Nephron progenitor cell (in vitro differentiated cells): ENCODE data around the gene TSSK2.

Source experiments
- DNase-seq: peaks from one replicate; pipeline ENCODE4 v3.0.0; 2021
- H3K27ac Mint-ChIP-seq: 2 replicates; pipeline ENCODE4 v1.8.0; 2021; ENCODE audit warnings: mild to moderate bottlenecking, moderate library complexity, mixed read lengths
- H3K27me3 Mint-ChIP-seq: 2 replicates; pipeline ENCODE4 v1.8.0; 2021; ENCODE audit warnings: mild to moderate bottlenecking, low read depth, mixed read lengths; ENCODE audit not compliant: poor library complexity
- H3K36me3 Mint-ChIP-seq: 2 replicates; pipeline ENCODE4 v1.8.0; 2021; ENCODE audit warnings: low read depth, mixed read lengths
- H3K4me1 Mint-ChIP-seq: 2 replicates; pipeline ENCODE4 v1.8.0; 2021; ENCODE audit warnings: mixed read lengths
- H3K4me3 Mint-ChIP-seq: 2 replicates; pipeline ENCODE4 v1.8.0; 2021; ENCODE audit warnings: mild to moderate bottlenecking, moderate library complexity, mixed read lengths
- H3K9me3 Mint-ChIP-seq: 2 replicates; pipeline ENCODE4 v1.8.0; 2021; ENCODE audit warnings: mild to moderate bottlenecking, moderate library complexity, mixed read lengths
- TF ChIP-seq, protein P1 (sequence below): fragments of 200-600 bp; sonication (generic); IDR thresholded peaks from 2 replicates; pipeline ENCODE4 v1.5.0; 2021; ENCODE audit warnings: antibody characterized with exemption

TSSK2 gene

DNA sequence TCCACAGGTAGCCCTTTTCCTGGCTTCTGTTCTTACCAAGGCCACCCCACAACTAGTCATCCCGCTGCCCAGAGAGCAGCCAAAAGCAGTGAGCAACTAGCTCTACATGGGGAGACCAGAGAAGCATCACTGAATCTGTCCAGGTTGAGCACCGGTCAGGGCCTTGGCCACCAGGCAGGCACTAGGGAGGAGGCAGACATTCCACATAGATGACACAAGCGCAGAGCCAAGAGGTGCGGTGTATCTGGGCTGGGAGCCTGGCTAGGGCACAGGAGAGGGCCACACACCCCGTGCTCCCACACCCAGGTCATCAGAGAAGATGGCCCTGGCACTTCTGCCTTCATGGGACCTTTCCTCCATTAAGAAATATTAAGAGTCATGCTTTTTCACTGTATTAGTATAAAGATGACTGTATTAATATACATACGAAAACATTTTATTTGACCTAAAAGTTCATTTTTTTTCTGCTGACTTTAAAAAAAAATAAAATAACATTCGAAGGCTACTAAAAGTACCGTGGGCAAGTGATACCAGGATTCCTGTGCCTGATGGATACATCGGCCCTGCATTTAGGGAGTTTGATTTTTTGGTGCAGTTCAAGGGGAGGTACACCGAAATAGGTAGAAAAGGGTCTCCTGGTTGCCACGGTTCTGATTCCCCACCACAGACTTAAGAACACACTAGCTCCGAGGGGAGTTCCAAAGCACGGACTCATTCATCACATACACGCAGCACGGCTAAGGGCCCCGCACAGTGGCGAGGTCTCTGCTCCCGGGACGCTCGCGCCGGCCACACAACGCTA, 10.1 kb upstream of the TSSK2 start:
- Mint-ChIP-seq H3K9me3 (no peaks in the 10 kb centered on the region), H3K4me1 (peaks cover 39% of the 10 kb centered on the region), H3K4me3 (peak overlapping the region; percentile 92), H3K27ac (peak overlapping the region; percentile 79), H3K36me3 (peaks cover under 1% of the 10 kb centered on the region), H3K27me3 (peaks cover 12% of the 10 kb centered on the region)
- TF ChIP-seq, protein P1, sequence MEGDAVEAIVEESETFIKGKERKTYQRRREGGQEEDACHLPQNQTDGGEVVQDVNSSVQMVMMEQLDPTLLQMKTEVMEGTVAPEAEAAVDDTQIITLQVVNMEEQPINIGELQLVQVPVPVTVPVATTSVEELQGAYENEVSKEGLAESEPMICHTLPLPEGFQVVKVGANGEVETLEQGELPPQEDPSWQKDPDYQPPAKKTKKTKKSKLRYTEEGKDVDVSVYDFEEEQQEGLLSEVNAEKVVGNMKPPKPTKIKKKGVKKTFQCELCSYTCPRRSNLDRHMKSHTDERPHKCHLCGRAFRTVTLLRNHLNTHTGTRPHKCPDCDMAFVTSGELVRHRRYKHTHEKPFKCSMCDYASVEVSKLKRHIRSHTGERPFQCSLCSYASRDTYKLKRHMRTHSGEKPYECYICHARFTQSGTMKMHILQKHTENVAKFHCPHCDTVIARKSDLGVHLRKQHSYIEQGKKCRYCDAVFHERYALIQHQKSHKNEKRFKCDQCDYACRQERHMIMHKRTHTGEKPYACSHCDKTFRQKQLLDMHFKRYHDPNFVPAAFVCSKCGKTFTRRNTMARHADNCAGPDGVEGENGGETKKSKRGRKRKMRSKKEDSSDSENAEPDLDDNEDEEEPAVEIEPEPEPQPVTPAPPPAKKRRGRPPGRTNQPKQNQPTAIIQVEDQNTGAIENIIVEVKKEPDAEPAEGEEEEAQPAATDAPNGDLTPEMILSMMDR: no peak
- peak; percentile 49 for DNase-seq

DNA sequence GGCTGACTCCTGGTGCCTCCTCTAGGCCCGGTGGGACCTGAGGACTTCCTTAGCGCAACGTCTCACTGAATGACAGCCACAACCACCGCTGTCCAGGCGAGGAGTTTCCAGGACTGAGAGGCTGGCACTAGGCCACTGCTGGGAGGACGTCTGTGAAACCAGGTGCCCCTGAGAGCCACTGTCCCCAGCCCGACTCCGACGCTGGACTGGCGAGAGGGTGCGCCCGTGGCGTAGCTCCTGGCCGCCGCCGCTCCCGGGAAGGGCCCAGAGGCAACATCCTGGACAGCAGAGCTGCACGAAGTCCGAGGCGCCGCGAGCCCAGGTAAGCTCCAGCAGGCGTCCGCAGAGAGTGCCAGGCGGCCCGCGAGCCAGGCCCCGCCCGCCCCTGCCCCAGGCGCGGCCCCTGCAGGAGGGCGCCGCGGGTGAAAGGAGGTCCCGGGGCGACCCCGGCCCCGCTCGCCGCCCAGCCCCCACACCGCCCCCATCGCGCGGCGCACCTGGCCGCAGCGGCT, 9.4 kb upstream of the TSSK2 start:
- DNase-seq: peak; percentile 62
- peak overlapping the region; percentile 92 for H3K4me3 Mint-ChIP-seq
- H3K27ac Mint-ChIP-seq: peak overlapping the region; percentile 79
- peaks cover 38% of the 10 kb centered on the region for H3K4me1 Mint-ChIP-seq
- TF ChIP-seq, protein P1: no peak
- H3K36me3 Mint-ChIP-seq: no peaks in the 10 kb centered on the region
- no peaks in the 10 kb centered on the region for H3K9me3 Mint-ChIP-seq
- H3K27me3 Mint-ChIP-seq: peaks cover 18% of the 10 kb centered on the region

DNA sequence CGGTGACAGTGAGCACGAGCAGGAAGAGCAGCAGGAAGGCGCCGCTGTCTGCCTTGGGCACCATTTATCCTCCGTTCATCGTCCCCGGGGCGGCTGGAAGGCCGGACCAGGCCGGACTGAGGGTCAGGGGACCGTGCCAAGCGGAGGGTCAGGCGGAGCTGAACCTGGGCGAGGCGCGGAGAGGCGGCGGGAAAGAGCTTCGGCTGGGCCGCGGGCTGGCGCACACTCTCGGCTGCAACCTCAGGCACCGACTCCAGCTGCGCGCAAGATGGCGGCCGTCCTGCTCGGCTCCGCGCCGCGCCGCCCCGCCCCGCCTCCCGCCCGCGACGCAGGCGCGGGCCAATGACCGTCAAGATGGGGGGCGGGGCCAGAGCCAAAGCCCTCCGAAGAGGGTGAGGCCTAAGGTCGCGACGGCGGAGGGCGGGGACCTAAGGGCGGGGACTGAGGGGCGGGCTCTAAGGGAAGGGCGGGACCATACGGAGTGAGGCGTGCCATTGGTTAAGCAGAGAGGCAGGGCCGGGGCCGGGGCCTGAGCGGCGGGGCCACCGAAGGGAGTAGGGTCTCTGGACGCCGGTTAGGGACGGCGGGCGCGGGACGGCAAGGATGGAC, 8.9 kb upstream of the TSSK2 start, which contains the start of gene DGCR2:
Gene DGCR2 (minus strand): TSS at position 270 of the 609 bp plus-strand sequence. CDS start 206 bp downstream, at position 64.
- peak within 1 kb of the TSS; percentile 92 for H3K4me3 Mint-ChIP-seq
- TF ChIP-seq, protein P1: no peak
- H3K27ac Mint-ChIP-seq: peak within 1 kb of the TSS; percentile 79
- peaks cover 33% of the 10 kb centered on the region for H3K4me1 Mint-ChIP-seq
- no peaks in the 10 kb centered on the region for H3K9me3 Mint-ChIP-seq
- H3K36me3 Mint-ChIP-seq: no peaks in the 10 kb centered on the region
- peak; percentile 98 for DNase-seq
- H3K27me3 Mint-ChIP-seq: peaks cover 22% of the 10 kb centered on the region

DNA sequence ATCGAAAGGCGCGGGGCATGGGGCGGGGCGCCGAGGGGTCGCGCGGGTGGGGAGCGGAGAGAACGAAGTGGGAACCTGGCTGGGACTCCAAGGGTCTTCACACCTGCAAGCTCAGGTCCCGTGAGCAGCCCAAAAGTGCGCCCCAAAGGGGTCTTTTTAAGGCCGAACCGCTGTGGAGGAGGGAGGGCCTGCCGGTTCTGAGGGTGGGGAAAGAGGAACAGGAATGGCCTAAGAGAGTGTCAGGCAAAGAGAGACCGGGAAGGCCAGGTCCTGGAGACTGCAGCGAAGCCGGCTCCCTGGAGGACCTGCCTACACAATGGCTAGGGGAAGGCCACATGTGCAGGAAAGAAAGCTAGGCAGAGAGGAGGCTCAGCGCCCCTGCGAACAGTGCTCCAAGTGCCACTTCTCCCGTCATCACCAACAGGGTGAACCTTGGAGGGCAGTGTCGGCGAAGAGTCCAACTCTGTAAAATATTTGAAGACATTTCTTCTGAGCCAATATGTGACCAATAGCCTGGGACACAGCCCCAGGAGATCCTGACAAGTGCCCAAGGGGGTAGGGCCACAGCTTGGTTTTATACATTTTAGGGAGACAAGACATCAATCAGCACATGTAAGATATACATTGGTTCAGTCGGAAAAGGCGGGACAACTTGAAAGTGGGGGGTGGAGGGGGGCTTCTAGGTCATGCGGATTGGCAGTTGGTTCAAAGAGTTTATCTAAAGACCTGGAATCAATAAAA, 8.2 kb upstream of the TSSK2 start:
- H3K36me3 Mint-ChIP-seq: no peaks in the 10 kb centered on the region
- peaks cover 30% of the 10 kb centered on the region for H3K4me1 Mint-ChIP-seq
- peak overlapping the region; percentile 73 for H3K27ac Mint-ChIP-seq
- no peaks in the 10 kb centered on the region for H3K9me3 Mint-ChIP-seq
- H3K27me3 Mint-ChIP-seq: peaks cover 22% of the 10 kb centered on the region
- DNase-seq: no peak
- H3K4me3 Mint-ChIP-seq: peak overlapping the region; percentile 85
- TF ChIP-seq, protein P1: no peak

DNA sequence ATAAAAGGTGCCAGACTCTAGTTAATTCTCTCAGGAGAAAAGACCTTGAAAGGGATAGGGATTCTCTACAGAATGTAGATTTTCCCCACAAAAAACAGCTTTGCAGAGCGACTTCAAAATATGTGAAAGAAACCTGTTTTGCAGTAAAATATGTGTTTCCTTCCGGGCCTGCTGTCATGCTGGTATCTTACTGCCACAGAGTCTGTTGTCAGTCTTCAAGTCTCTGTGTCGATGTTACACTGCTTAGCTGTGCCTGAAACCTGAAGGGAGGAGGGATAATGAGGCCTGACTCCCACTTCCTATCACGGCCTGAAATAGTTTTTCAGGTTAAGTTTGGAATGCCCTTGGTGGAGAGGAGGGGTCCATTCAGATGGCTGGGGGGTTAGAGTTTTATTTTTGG, 7.2 kb upstream of the TSSK2 start:
- no peaks in the 10 kb centered on the region for H3K9me3 Mint-ChIP-seq
- TF ChIP-seq, protein P1: no peak
- DNase-seq: no peak
- no peaks in the 10 kb centered on the region for H3K36me3 Mint-ChIP-seq
- H3K4me3 Mint-ChIP-seq: no peak overlapping the region
- H3K4me1 Mint-ChIP-seq: peaks cover 30% of the 10 kb centered on the region
- H3K27ac Mint-ChIP-seq: no peak overlapping the region
- H3K27me3 Mint-ChIP-seq: peaks cover 23% of the 10 kb centered on the region
